MM.1S (cell line): ENCODE results near the gene SMOC2.

ENCODE experiments used
- CTCF ChIP-seq: fragments of 300-600 bp; sonication (generic); IDR thresholded peaks from 2 replicates; pipeline ENCODE4 v1.5.1; 2016; ENCODE audit warnings: antibody characterized with exemption, low read length, mixed read lengths
- EZH2 ChIP-seq: fragments of 300-600 bp; sonication (generic); optimal IDR thresholded peaks from 2 replicates; pipeline ENCODE3; 2017; ENCODE audit warnings: low read depth, mild to moderate bottlenecking, antibody characterized with exemption, low read length, mixed read lengths
- EZH2phosphoT487 ChIP-seq: fragments of 300-600 bp; sonication (generic); IDR thresholded peaks from 2 replicates; pipeline ENCODE4 v1.6.1; 2018; ENCODE audit warnings: antibody characterized with exemption, low read length

- no peak for TF ChIP-seq CTCF
- TF ChIP-seq EZH2 = no peak
- no peak for TF ChIP-seq EZH2phosphoT487
Observed at GRCh38 chr6:168690271-168690670, 249.3 kb downstream of the SMOC2 start.
